NCI-H69 (cell line): ENCODE measurements around the gene PLAC9.
A peak's percentile ranks its signal among the peaks of the same experiment; 100 is the strongest.

ENCODE experiments used
- DNase-seq: peaks from one replicate; lab custom pipeline; 2025; lab: John Stamatoyannopoulos, UW

PLAC9 gene

GRCh38 chr10:80184291-80184690 lies 51.8 kb downstream of the PLAC9 start:
- no peak for DNase-seq

DNA sequence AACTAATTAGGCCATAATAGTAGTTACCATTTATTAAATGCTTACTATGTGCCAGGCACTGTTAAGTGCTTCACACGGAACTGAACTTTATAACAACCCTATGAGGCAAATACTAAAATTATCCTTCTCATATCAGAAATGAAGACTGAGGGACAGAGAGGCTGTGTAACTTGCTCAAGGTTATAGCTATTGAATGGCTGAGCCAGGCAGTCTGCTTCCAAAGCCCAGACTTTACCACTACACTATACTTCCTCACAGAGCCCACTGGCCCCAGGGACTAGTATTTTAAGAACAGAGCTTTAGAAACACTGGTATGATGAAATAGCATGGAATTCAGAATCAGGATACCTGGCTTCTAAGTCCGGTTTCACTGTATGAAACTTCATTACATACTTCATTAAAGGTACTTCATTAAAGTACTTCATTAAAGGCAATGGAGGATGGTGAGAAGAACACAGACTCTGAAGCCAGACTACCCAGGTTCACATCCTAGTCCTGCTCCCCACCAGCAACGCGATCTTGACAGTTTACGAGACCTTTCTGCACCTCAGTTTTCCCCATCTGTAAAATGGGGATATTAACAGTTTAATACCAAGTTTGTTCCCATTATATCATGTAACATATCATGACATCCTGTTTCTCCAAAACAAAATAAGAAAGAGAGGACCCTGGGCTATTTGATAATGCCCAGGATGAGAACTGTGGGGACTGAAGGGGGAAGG lies 53.2 kb downstream of the PLAC9 start:
- DNase-seq, result no peak

DNA sequence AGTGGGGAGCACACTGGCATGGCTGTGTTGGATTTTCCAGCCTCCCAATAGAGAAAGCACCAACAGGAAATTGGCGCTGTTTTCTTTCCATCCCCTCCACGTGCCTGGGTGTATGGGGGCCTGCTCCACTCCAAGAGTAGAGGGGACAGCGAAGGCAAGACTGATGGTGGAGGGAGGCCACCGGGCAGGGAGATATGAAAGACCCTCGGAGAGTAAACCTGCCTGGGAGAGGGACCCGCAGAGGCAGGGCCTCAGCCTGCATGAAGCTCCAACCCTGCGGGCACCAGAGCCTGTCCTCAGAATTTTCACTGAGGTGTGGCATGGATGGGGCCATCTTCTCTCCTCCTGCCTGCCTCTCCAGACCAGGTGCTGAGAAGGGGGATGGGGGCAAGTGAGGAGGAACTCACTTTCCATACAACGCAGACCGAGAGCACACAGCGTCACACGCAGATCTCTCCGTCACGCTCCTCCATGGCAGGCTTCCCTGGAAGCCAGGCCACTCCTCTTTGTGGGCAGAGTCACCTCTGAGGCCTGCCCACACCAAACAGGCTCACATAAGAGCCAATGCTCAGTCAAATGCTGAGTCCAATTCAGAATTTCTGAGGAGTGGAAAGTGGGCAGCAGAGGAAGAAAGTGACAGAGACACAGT lies 54.0 kb downstream of the PLAC9 start:
- no peak for DNase-seq

DNA sequence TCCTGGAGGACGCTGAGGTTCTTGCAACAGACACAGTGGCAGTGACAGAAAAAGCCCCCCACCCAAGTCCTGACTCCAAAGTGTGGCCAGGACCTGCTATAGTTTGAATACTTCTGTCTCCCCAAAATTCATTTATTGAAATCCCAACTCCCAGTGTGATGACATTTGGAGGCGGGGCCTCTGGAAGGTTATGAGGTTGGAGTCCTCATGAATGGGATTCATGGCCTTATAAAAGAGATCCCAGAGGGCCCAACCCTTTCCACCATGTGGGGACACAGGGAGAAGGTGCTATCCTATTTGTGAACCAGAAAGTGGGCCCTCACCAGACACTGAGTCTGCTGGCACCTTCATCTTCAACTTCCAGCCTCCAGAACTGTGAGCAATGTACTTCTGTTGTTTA lies 54.5 kb downstream of the PLAC9 start:
- DNase-seq, result no peak

- peak; percentile 81 for DNase-seq
Observed at GRCh38 chr10:80187465-80188409, 55.2 kb downstream of the PLAC9 start.

DNA sequence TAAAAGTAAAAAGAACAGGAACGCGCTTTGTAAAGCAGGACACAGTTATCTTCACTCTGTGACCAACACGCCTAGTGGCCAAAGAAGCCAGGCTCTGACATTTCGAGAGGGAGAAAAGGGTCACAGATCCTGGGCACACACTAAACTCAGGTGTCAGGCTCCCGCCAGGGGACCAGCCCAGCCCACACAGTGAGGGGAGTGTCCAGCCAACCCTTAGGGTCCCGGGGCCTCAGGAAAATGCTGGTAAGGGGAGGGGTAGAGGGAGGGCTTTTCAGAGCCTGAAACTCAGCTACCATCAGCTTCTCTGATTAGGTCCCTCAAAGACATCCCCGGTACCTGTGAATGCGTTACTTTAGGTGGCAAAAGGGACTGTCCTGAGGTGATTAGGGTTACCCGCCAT lies 56.2 kb downstream of the PLAC9 start:
- no peak for DNase-seq

DNA sequence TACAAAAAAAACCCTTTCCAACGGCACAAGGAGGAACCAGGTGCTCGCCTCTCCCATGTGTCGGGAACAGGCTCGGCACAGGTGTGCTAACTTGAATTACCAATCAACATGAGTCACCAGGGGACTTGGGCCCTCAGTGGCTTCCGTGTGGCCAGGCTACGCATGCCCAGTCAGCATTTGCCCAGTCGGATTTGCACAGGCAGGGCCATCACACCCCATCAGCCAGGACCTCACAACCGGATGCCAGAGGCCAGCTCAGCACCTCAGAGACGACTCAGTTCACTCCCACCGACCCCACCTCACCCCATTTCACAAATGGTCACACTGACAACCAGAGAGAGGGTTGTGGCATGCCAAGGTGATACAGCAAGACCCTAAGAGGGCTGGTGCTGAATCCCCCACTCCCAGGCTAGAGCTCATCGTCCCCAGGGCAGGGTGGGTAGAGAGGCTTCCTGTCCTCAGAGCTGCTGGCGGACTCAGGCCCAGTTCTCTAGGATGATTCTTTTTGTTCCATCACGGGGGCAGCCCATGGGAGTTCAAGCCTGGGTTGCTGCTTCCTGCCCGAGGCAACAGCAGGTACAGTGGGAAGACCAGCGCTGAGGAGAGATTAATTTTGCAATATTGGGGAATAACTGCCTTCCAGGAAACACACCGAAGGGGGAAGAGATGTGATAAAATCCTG lies 59.2 kb downstream of the PLAC9 start:
- DNase-seq, result no peak

GRCh38 chr10:80192553-80192952 lies 60.0 kb downstream of the PLAC9 start:
- DNase-seq, result no peak

GRCh38 chr10:80194373-80195045 lies 62.0 kb downstream of the PLAC9 start:
- DNase-seq, result no peak
